Neural cell (in vitro differentiated cells): ENCODE data around the gene FOXE1.

Experiments
- CTCF ChIP-seq: fragments of 450-650 bp; IDR thresholded peaks from 2 replicates; pipeline ENCODE4 v1.5.1; 2014; ENCODE audit warnings: antibody characterized with exemption, mild to moderate bottlenecking, moderate library complexity; ENCODE audit not compliant: poor library complexity, severe bottlenecking
- MXI1 ChIP-seq: fragments of 450-650 bp; conservative IDR thresholded peaks from 2 replicates; pipeline ENCODE4 v1.6.1; 2014; ENCODE audit warnings: antibody characterized with exemption, mild to moderate bottlenecking; ENCODE audit not compliant: poor library complexity, severe bottlenecking
- RAD21 ChIP-seq: fragments of 450-650 bp; conservative IDR thresholded peaks from 2 replicates; pipeline ENCODE4 v1.6.1; 2014; ENCODE audit warnings: antibody characterized with exemption, mild to moderate bottlenecking, moderate library complexity
- SMC3 ChIP-seq: fragments of 450-650 bp; conservative IDR thresholded peaks from 2 replicates; pipeline ENCODE4 v1.6.1; 2014; ENCODE audit warnings: antibody characterized with exemption, mild to moderate bottlenecking, moderate library complexity; ENCODE audit not compliant: poor library complexity

DNA sequence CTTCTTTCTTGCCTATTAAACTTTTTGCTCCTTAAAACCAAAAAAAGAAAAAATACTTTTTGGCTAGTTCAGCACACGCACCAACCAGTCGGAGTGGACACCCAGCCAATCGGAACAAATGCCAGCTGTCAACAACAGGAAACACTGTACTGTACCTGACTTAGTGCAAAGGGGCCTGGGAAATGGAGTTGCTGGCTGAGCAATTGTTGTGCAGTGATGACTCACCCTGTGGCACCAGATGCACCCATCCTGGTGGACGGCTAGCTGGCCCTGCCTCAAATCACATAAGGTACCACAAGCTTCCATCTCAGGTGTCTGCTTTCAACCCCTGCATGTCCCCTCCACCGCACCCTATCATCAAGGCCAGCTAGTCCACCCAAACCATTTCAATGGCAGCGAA is 20.9 kb downstream of the FOXE1 start:
- TF ChIP-seq SMC3, result no peak
- no peak for TF ChIP-seq CTCF
- TF ChIP-seq RAD21, result no peak
- no peak for TF ChIP-seq MXI1
